Fibroblast of villous mesenchyme (primary cell): ENCODE measurements around the gene PMM1. TPM values are rescaled to one million over a fixed set of nuclear protein-coding genes. Genes with fewer than 3 reads are reported as not detected.

ENCODE experiments used
- DNase-seq: peaks from one replicate; pipeline ENCODE4 v3.0.0-alpha.2; 2010; ENCODE audit warnings: low read depth
- H3K4me3 ChIP-seq: 2 replicates; pipeline ENCODE4 v1.5.1; 2011; ENCODE audit warnings: low read depth, mild to moderate bottlenecking, low read length
- total RNA-seq: library from RNA; depleted of rRNA; stranded (reverse); fragments of >200 nt; gene quantifications from 2 replicates; pipeline ENCODE4 v1.2.3, GENCODE V29; 2012
- TF ChIP-seq, protein P1 (sequence below): IDR thresholded peaks from 2 replicates; pipeline ENCODE4 v1.5.1; 2012; ENCODE audit warnings: low read depth, mild to moderate bottlenecking, low read length; ENCODE audit not compliant: insufficient read depth

Gene PMM1
- total RNA-seq, 1 donor = 13.8 TPM

GRCh38 chr22:41608386-41608785 lies 18.7 kb upstream of the PMM1 start:
- no peak overlapping the region for H3K4me3 ChIP-seq
- no peak for DNase-seq
- TF ChIP-seq, protein P1, sequence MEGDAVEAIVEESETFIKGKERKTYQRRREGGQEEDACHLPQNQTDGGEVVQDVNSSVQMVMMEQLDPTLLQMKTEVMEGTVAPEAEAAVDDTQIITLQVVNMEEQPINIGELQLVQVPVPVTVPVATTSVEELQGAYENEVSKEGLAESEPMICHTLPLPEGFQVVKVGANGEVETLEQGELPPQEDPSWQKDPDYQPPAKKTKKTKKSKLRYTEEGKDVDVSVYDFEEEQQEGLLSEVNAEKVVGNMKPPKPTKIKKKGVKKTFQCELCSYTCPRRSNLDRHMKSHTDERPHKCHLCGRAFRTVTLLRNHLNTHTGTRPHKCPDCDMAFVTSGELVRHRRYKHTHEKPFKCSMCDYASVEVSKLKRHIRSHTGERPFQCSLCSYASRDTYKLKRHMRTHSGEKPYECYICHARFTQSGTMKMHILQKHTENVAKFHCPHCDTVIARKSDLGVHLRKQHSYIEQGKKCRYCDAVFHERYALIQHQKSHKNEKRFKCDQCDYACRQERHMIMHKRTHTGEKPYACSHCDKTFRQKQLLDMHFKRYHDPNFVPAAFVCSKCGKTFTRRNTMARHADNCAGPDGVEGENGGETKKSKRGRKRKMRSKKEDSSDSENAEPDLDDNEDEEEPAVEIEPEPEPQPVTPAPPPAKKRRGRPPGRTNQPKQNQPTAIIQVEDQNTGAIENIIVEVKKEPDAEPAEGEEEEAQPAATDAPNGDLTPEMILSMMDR = no peak

- no peak overlapping the region for H3K4me3 ChIP-seq
- DNase-seq = no peak
- TF ChIP-seq, protein P1 = no peak
Measured at GRCh38 chr22:41603873-41604332, 14.3 kb upstream of the PMM1 start.

GRCh38 chr22:41600976-41601375 lies 11.3 kb upstream of the PMM1 start:
- no peak for DNase-seq
- TF ChIP-seq, protein P1 = no peak
- no peak overlapping the region for H3K4me3 ChIP-seq

DNA sequence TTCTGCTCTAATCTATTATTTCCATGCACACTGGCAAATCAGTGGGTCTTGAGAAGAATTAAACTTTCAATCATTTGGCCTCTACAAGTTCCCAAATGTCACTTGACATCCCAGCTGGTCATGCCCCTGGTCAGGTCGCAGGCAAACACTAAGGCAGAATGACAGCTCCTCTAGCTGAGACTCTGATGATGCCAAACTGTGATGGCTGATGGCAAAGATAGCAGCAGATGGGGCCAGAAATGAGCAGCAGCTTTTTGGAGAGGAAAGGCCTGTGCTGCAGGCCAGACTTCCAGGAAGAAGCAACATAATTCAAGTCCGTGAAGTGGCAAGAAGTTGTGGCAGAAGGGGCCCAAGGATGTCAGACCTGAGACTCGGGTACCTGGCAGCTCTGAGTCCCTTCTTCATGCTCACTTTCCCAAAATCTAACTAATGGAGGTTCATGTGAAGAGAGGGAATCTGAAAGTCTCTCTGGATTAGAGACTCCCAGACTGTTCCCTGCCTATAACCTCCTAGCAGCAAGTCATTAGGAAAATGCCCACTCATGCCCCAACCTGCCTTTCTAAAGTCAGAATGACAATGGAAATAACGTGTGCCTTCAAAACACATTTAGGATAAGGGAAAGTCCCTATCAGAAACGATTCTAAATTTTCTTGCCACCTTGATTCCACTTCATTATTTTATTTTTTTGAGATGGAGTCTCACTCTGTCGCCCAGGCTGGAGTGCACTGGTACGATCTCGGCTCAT lies 9.4 kb upstream of the PMM1 start:
- H3K4me3 ChIP-seq = no peak overlapping the region
- TF ChIP-seq, protein P1 = no peak
- DNase-seq = no peak

DNA sequence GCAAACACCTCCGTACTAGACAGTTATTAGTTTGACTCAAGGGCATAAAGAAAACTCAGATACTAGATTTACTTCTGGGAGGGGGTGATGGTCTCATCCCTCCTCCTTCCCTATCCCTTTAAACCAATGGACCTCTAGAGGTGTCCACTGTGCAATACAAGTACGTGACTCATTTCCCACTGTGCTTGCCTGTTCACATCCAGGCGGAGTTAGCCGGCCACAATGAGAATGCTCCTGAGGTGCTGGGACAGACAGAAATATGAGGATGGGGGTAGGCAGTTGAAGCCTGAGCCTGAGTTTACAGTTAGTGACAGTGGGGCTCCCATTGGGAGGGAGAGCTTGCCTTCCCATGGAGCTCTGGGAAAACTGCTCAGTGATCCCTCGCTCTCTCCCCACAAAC lies 8.4 kb upstream of the PMM1 start:
- TF ChIP-seq, protein P1 = no peak
- no peak overlapping the region for H3K4me3 ChIP-seq
- peak; percentile 68 for DNase-seq

DNA sequence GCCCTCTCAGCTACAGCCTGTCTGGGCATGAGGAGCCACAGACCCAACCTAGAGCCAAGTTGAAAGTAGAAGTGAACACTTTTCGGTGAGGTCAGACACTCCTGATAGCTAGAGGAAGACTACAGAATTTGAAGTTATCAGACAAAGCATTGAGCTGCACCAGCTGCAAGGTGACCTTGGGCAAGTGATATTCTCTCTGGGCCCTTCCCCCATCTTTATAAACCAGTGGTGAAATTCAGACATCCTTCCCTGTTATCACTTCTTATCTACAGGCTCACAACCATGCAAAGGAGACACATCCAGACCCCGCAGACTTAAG lies 8.0 kb upstream of the PMM1 start:
- no peak for DNase-seq
- TF ChIP-seq, protein P1 = no peak
- no peak overlapping the region for H3K4me3 ChIP-seq
